PFSK-1 (cell line): ENCODE results near the gene SCGB1D2.
A peak's percentile ranks its signal among the peaks of the same experiment; 100 is the strongest.

Source experiments
- FOXP2 ChIP-seq: optimal IDR thresholded peaks from 2 replicates; pipeline ENCODE3; 2011; ENCODE audit warnings: borderline replicate concordance, control low read depth, inconsistent platforms; ENCODE audit not compliant: insufficient read depth; ENCODE audit errors: extremely low read length, extremely low read depth
- POLR2AphosphoS5 ChIP-seq: IDR thresholded peaks from 2 replicates; pipeline ENCODE4 v1.6.1; 2012; ENCODE audit warnings: low read depth, mild to moderate bottlenecking, control low read depth, low read length, moderate library complexity
- REST ChIP-seq, 2 experiments: IDR thresholded peaks; 2 replicates each; pipeline versions ENCODE4 v1.6.1 to v1.8.0; 2011 to 2012; ENCODE audit warnings: low read depth in 2 of 2, low read length in 2 of 2, control low read depth in 1 of 2, inconsistent platforms in 1 of 2, mild to moderate bottlenecking in 1 of 2, moderate library complexity in 1 of 2; ENCODE audit not compliant: insufficient read depth in 1 of 2
- SIN3A ChIP-seq: IDR thresholded peaks from 2 replicates; pipeline ENCODE4 v1.6.1; 2012; ENCODE audit warnings: mild to moderate bottlenecking, low read length, moderate library complexity, borderline replicate concordance; ENCODE audit not compliant: insufficient read depth
- TAF1 ChIP-seq: IDR thresholded peaks from 2 replicates; pipeline ENCODE4 v1.6.1; 2012; ENCODE audit warnings: low read length, control low read depth, borderline replicate concordance; ENCODE audit not compliant: insufficient read depth

Gene SCGB1D2

GRCh38 chr11:62245271-62245753, 3.3 kb downstream of the SCGB1D2 start:
- TF ChIP-seq POLR2AphosphoS5 (no peak), REST (IDR thresholded peaks at IDR 0.05; ENCODE audit: insufficient read depth in 1 of 2, low read depth in 2 of 2, low read length in 2 of 2) (peak; percentile 79 to 92)

GRCh38 chr11:62251698-62252097, 9.7 kb downstream of the SCGB1D2 start:
- TF ChIP-seq POLR2AphosphoS5: no peak

GRCh38 chr11:62253999-62254542, 12.0 kb downstream of the SCGB1D2 start:
- TF ChIP-seq SIN3A: no peak
- TF ChIP-seq REST (IDR thresholded peaks at IDR 0.05; ENCODE audit: insufficient read depth in 1 of 2, low read depth in 2 of 2, low read length in 2 of 2): no peak
- no peak for TF ChIP-seq POLR2AphosphoS5

GRCh38 chr11:62256281-62256680, 14.2 kb downstream of the SCGB1D2 start:
- TF ChIP-seq TAF1: no peak
- no peak for TF ChIP-seq POLR2AphosphoS5
- no peak for TF ChIP-seq REST (IDR thresholded peaks at IDR 0.05; ENCODE audit: insufficient read depth in 1 of 2, low read depth in 2 of 2, low read length in 2 of 2)
- no peak for TF ChIP-seq FOXP2
- no peak for TF ChIP-seq SIN3A

- no peak for TF ChIP-seq TAF1
- no peak for TF ChIP-seq POLR2AphosphoS5
- no peak for TF ChIP-seq REST (IDR thresholded peaks at IDR 0.05; ENCODE audit: insufficient read depth in 1 of 2, low read depth in 2 of 2, low read length in 2 of 2)
- no peak for TF ChIP-seq FOXP2
- TF ChIP-seq SIN3A: no peak
Measured at GRCh38 chr11:62260261-62260953, 18.4 kb downstream of the SCGB1D2 start.
